Neutrophil (primary cell): Measurements from ENCODE around the gene PIAS1.
"Not testable (repeated sequence)": the region's sequence is repeated elsewhere in the genome, so short reads cannot be mapped to it uniquely, and the experiment has no call there.

Source experiments
- H3K27ac ChIP-seq: fragments of 200-600 bp; sonication (generic); 2 replicates; pipeline ENCODE4 v1.5.1; 2016; ENCODE audit warnings: mild to moderate bottlenecking, moderate library complexity
- H3K27me3 ChIP-seq: fragments of 200-600 bp; sonication (generic); 2 replicates; pipeline ENCODE4 v1.6.0; 2016; ENCODE audit warnings: mild to moderate bottlenecking
- H3K36me3 ChIP-seq: fragments of 200-600 bp; sonication (generic); 2 replicates; pipeline ENCODE4 v1.5.1; 2017
- H3K4me1 ChIP-seq, 2 experiments: fragments of 200-600 bp in 1 of 2; sonication (generic) in 1 of 2; 1 replicate in 1 of 2; 2 replicates in 1 of 2; pipeline versions ENCODE4 v1.5.1 to v1.6.1; 2013 to 2016; ENCODE audit warnings: low read depth in 1 of 2, low read length in 1 of 2, mild to moderate bottlenecking in 1 of 2, moderate library complexity in 1 of 2; ENCODE audit not compliant: control insufficient read depth in 1 of 2, insufficient read depth in 1 of 2
- H3K4me3 ChIP-seq, 2 experiments: fragments of 200-600 bp in 1 of 2; sonication (generic) in 1 of 2; 1 replicate in 1 of 2; 2 replicates in 1 of 2; pipeline ENCODE4 v1.5.1; 2013 to 2016; ENCODE audit warnings: low read depth in 1 of 2, low read length in 1 of 2, mild to moderate bottlenecking in 1 of 2, moderate library complexity in 1 of 2
- H3K9me3 ChIP-seq: fragments of 200-600 bp; sonication (generic); 2 replicates; pipeline ENCODE4 v1.5.1; 2016
- TF ChIP-seq, protein P1 (sequence below): fragments of 200-600 bp; sonication (generic); IDR thresholded peaks from 2 replicates; pipeline ENCODE4 v1.5.1; 2016; ENCODE audit warnings: antibody characterized with exemption

The PIAS1 gene

DNA sequence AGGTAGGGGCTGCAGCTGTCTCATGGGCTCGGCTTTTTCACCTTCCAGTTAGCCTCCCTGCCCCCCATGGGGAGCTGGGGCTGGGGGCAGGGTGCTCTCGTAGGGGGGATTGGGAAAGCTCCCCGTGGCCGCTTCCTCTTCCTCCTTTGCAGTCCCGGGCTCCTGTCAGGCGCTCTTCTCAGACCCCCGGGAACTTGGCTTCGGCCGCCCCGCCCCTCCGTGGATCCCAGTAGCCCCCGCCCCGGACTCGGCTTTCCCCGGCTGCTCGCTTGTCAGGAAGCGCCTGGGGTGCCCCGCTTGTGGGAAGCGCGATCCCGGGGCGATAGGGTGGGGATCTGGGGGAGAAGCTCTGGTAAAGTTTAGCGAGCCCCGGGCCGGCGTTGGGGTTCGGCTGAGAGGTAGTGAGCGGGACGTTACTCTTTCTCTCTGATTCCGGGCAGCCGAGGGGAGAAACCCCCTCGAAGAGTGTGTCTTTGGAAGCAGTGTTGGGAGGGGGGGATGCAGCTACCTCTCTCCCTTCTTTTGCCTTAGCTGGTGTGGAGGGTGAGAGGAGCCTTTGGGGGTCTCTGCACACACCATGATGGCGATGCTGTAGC is 611 bp downstream of the PIAS1 start:
- TF ChIP-seq, protein P1, sequence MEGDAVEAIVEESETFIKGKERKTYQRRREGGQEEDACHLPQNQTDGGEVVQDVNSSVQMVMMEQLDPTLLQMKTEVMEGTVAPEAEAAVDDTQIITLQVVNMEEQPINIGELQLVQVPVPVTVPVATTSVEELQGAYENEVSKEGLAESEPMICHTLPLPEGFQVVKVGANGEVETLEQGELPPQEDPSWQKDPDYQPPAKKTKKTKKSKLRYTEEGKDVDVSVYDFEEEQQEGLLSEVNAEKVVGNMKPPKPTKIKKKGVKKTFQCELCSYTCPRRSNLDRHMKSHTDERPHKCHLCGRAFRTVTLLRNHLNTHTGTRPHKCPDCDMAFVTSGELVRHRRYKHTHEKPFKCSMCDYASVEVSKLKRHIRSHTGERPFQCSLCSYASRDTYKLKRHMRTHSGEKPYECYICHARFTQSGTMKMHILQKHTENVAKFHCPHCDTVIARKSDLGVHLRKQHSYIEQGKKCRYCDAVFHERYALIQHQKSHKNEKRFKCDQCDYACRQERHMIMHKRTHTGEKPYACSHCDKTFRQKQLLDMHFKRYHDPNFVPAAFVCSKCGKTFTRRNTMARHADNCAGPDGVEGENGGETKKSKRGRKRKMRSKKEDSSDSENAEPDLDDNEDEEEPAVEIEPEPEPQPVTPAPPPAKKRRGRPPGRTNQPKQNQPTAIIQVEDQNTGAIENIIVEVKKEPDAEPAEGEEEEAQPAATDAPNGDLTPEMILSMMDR, result no peak
- H3K9me3 ChIP-seq, result no peaks in the 10 kb centered on the region
- H3K4me1 ChIP-seq, result peaks cover 38 to 44% of the 10 kb centered on the region in 2 experiments
- peak overlapping the region; percentile 98 for H3K27ac ChIP-seq
- H3K4me3 ChIP-seq, result peak overlapping the region; percentile 95 to 99
- H3K27me3 ChIP-seq, result no peaks in the 10 kb centered on the region
- H3K36me3 ChIP-seq, result peaks cover 1% of the 10 kb centered on the region

DNA sequence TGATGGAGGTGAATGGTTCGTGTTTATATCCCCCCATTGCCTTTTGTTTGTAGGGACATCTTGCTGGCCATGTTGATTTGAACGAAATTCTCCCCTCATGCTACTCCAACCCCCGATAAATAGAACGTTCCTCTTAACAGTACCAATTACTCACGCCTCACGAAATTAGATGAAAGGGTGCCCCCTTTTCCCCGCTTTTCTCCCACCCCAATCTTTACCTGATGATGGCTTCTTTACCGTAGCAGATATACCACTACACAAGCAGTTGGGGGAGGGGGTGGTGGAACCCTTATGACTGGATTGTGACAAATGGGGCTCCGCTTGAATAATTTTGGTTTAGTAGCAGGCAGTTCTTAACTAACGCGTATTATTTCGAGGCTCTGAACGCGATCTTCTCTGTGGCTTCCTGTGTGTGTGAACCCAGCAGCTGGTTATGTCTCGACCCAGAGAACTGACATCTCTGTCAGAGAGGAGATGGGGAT is 1.1 kb downstream of the PIAS1 start:
- peaks cover 38 to 44% of the 10 kb centered on the region in 2 experiments for H3K4me1 ChIP-seq
- no peaks in the 10 kb centered on the region for H3K9me3 ChIP-seq
- H3K36me3 ChIP-seq, result peaks cover 3% of the 10 kb centered on the region
- peak overlapping the region; percentile 98 for H3K27ac ChIP-seq
- no peaks in the 10 kb centered on the region for H3K27me3 ChIP-seq
- TF ChIP-seq, protein P1, result no peak
- peak overlapping the region; percentile 95 to 99 for H3K4me3 ChIP-seq

DNA sequence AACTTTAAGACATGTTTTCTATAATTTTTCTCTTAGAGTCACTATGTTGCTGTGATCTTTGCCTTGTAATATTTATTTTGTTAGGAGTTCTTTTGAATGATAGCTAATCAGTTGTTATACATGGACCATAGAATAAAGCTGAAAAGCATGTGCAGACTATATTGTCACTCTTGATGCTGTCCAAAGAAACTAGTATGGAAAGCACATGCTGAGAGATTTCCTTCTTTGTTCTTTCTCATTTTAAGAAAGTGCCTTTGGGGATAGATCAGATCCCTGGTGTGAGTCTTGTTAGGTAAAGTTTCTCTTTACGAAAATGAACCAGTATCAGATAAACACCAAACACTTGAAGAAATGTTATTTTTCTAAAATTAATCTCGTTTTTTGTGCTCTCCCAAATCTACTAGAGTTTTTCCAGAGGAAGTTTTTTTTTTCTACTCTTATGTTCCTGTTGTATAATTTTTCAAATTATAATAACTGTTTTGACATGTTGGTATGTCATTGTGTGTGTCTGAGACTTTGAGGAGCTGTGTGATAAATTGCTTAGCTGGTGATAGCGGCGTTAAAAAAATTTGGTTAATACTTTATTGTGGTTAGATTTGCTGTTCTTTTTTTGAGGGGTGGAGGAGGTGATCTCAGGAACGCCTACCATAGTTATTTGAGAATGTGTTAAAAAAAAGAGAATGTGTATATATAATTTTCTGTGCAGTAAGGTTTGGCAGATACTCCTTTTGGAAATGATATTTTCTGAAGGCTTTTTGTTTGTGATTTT is 2.2 kb downstream of the PIAS1 start:
- Histone ChIP-seq H3K27me3 (no peaks in the 10 kb centered on the region), H3K27ac (peak overlapping the region; percentile 98), H3K36me3 (peaks cover 3% of the 10 kb centered on the region), H3K4me1 (peaks cover 45 to 51% of the 10 kb centered on the region in 2 experiments), H3K9me3 (no peaks in the 10 kb centered on the region), H3K4me3 (peak overlapping the region; percentile 95 to 99)
- TF ChIP-seq, protein P1, result no peak

DNA sequence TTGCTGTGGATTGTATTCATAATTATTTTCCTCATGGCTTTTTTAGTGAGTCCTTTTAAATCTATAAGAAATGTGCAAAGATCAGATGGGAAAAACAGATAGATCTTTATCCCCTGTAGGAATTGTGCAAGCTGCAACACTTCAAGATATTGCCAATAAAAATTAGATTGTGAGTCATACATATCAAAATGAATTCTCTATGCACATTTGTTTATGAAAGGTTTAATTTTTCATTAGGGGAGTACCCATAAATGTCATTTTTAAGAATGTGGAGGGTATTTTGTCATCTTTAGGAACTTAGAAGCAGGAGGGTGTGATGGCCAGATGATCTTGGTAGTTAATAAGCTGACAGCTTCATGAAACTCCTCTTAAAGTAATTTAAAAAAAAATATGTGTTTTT is 2.9 kb downstream of the PIAS1 start:
- TF ChIP-seq, protein P1, result no peak
- peaks cover 51 to 57% of the 10 kb centered on the region in 2 experiments for H3K4me1 ChIP-seq
- peaks cover 3% of the 10 kb centered on the region for H3K36me3 ChIP-seq
- no peaks in the 10 kb centered on the region for H3K9me3 ChIP-seq
- no peak overlapping the region for H3K4me3 ChIP-seq
- no peak overlapping the region for H3K27ac ChIP-seq
- H3K27me3 ChIP-seq, result no peaks in the 10 kb centered on the region

DNA sequence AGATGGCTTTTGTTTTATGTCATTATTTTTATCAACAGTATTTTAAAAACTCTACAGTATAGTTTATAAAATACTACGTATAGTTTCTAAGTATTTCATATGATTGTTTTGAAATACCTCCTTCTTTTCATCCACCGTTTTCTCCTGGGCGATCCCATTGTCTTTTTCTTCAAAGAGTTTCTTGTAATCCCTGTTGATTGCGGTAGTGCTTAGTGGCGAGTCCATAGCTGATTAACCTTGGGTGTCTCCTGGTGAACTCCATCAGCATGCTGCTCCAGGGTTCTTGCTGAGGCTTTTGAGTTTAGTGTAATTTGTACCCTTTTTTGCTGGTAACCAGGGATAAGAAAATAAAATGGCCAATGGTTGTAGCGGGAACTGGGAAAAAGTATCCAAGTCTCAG is 3.6 kb downstream of the PIAS1 start:
- Histone ChIP-seq H3K9me3 (no peaks in the 10 kb centered on the region), H3K27ac (peak overlapping the region; percentile 39), H3K4me3 (no peak overlapping the region), H3K27me3 (no peaks in the 10 kb centered on the region), H3K4me1 (peaks cover 58 to 65% of the 10 kb centered on the region in 2 experiments), H3K36me3 (peaks cover 3% of the 10 kb centered on the region)
- TF ChIP-seq, protein P1, result no peak

DNA sequence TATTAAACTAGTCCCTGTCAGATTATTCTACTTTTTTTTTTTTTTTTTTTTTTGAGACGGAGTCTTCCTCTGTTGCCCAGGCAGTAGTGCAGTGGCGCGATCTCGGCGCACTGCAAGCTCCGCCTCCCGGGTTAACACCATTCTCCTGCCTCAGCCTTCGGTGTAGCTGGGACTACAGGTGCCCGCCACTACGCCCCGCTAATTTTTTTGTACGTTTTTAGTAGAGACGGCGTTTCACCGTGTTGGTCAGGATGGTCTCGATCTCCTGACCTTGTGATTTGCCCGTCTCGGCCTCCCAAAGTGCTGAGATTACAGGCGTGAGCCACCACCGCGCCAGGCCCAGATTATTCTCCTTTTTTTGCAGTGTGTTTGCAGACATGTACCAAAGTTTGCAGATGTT is 4.9 kb downstream of the PIAS1 start:
- not testable (repeated sequence) for H3K9me3 ChIP-seq, H3K27ac ChIP-seq, H3K36me3 ChIP-seq, H3K4me3 ChIP-seq, H3K27me3 ChIP-seq
- H3K4me1 ChIP-seq, result peaks cover 54 to 69% of the 10 kb centered on the region in 2 experiments
